Vagina (tissue), 2 donors: ENCODE results near the gene RELL1. TPM values are rescaled to one million over a fixed set of nuclear protein-coding genes. Genes with fewer than 3 reads are reported as not detected.

ENCODE experiments used
- DNase-seq, 2 donors: peaks; one replicate each; pipeline ENCODE4 v3.0.0-alpha.2; 2017; ENCODE audit errors: extremely low spot score in 2 of 2
- H3K27ac ChIP-seq: fragments of 200-600 bp; sonication (generic); one replicate; pipeline ENCODE4 v1.5.1; 2019
- H3K27me3 ChIP-seq: fragments of 200-600 bp; sonication (generic); one replicate; pipeline ENCODE4 v1.5.1; 2019
- H3K36me3 ChIP-seq, 2 donors: fragments of 200-600 bp; sonication (generic); one replicate each; pipeline ENCODE4 v1.5.1; 2017 to 2019
- H3K4me1 ChIP-seq: fragments of 200-600 bp; sonication (generic); one replicate; pipeline ENCODE4 v1.5.1; 2019
- H3K4me3 ChIP-seq, 2 donors: fragments of 200-600 bp; sonication (generic); 1 replicate in 1 of 2; 2 replicates in 1 of 2; pipeline ENCODE4 v1.5.1; 2016 to 2019
- H3K9me3 ChIP-seq: fragments of 200-600 bp; sonication (generic); one replicate; pipeline ENCODE4 v1.5.1; 2019
- POLR2A ChIP-seq, 2 donors: fragments of 450-650 bp; IDR thresholded peaks; one replicate each; pipeline ENCODE4 v1.6.1; 2017; ENCODE audit warnings: antibody characterized with exemption in 2 of 2, mild to moderate bottlenecking in 2 of 2, moderate library complexity in 2 of 2
- POLR2AphosphoS5 ChIP-seq, 2 donors: sonication (generic); formaldehyde crosslinking; IDR thresholded peaks; one replicate each; pipeline ENCODE4 v1.9.0; 2017; ENCODE audit warnings: antibody characterized with exemption in 2 of 2, mild to moderate bottlenecking in 2 of 2, low read depth in 1 of 2; ENCODE audit not compliant: insufficient read depth in 1 of 2
- intact Hi-C: fragments of 100-400 bp; cut with DNase I; formaldehyde crosslinking; loops from one replicate; pipeline ENCODE4 v1.15.1; 2023
- total RNA-seq: library from RNA; depleted of rRNA; stranded (reverse); fragments of >200 nt; gene quantifications from one replicate; pipeline ENCODE4 v1.2.3, GENCODE V29; 2016
- TF ChIP-seq, protein P1 (sequence below), 3 experiments: fragments of 450-650 bp in 2 of 3; fragments of 200-600 bp in 1 of 3; sonication (generic) in 1 of 3; IDR thresholded peaks; one replicate each; pipeline ENCODE4 v1.5.1; 2017 to 2019; ENCODE audit warnings: antibody characterized with exemption in 3 of 3, mild to moderate bottlenecking in 2 of 3, moderate library complexity in 2 of 3

RELL1 gene
- total RNA-seq, 1 donor from 2014 or later, result 38.8 TPM

DNA sequence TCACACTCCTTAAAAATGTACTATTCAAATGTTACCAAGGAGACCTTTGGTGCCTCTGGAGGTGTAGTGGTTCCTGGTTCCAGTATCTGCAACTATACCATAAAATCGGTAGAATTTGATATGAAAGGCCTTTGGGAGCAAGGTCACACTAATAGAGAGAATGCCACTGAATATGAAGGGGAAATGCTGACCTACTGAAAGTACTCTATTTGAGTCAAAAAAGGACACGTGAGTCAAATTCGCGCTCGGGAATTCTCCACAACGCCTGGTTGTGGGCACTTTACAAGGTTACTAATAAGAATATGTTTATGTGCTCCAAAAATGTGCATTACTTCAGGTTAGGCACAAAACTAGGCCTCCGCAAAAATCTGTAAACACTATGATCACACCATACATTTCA lies 39.5 kb upstream of the RELL1 start:
- H3K9me3 ChIP-seq, result no peaks in the 10 kb centered on the region
- TF ChIP-seq, protein P1, sequence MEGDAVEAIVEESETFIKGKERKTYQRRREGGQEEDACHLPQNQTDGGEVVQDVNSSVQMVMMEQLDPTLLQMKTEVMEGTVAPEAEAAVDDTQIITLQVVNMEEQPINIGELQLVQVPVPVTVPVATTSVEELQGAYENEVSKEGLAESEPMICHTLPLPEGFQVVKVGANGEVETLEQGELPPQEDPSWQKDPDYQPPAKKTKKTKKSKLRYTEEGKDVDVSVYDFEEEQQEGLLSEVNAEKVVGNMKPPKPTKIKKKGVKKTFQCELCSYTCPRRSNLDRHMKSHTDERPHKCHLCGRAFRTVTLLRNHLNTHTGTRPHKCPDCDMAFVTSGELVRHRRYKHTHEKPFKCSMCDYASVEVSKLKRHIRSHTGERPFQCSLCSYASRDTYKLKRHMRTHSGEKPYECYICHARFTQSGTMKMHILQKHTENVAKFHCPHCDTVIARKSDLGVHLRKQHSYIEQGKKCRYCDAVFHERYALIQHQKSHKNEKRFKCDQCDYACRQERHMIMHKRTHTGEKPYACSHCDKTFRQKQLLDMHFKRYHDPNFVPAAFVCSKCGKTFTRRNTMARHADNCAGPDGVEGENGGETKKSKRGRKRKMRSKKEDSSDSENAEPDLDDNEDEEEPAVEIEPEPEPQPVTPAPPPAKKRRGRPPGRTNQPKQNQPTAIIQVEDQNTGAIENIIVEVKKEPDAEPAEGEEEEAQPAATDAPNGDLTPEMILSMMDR (IDR thresholded peaks at IDR 0.05), result no peak
- TF ChIP-seq POLR2AphosphoS5 (IDR thresholded peaks at IDR 0.05; ENCODE audit: insufficient read depth in 1 of 2, low read depth in 1 of 2), result no peak
- no peak for TF ChIP-seq POLR2A (IDR thresholded peaks at IDR 0.05)
- intact Hi-C loops, result no loop called here
- H3K4me1 ChIP-seq, result no peaks in the 10 kb centered on the region
- H3K27ac ChIP-seq, result no peak overlapping the region
- no peak overlapping the region for H3K4me3 ChIP-seq
- no peaks in the 10 kb centered on the region for H3K27me3 ChIP-seq
- DNase-seq, result no peak
- H3K36me3 ChIP-seq, result no peaks in the 10 kb centered on the region

DNA sequence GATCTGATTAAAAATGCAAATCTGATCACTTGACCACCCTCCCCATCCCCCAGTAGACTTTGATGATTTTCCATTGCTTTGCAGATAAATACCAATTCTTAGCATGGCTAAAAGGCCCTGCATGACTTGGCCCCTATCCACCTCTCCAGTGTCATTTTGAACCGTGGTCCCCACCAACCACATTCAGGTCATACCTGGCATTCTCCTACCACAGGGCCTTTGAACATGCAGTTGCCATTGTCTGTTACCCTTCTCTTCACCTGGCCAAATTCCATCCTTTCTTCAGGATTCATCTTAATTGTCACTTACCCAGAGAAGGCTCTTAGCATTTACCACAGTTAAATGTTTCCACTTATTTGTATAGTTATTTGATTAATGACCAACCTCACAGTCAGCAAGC lies 36.9 kb upstream of the RELL1 start:
- DNase-seq, result no peak
- Histone ChIP-seq H3K27ac (no peak overlapping the region), H3K27me3 (no peaks in the 10 kb centered on the region), H3K36me3 (no peaks in the 10 kb centered on the region), H3K4me1 (no peaks in the 10 kb centered on the region), H3K9me3 (no peaks in the 10 kb centered on the region), H3K4me3 (no peak overlapping the region)
- intact Hi-C loops, result no loop called here
- TF ChIP-seq, protein P1 (IDR thresholded peaks at IDR 0.05), result no peak
- TF ChIP-seq POLR2AphosphoS5 (IDR thresholded peaks at IDR 0.05; ENCODE audit: insufficient read depth in 1 of 2, low read depth in 1 of 2), result no peak
- no peak for TF ChIP-seq POLR2A (IDR thresholded peaks at IDR 0.05)

DNA sequence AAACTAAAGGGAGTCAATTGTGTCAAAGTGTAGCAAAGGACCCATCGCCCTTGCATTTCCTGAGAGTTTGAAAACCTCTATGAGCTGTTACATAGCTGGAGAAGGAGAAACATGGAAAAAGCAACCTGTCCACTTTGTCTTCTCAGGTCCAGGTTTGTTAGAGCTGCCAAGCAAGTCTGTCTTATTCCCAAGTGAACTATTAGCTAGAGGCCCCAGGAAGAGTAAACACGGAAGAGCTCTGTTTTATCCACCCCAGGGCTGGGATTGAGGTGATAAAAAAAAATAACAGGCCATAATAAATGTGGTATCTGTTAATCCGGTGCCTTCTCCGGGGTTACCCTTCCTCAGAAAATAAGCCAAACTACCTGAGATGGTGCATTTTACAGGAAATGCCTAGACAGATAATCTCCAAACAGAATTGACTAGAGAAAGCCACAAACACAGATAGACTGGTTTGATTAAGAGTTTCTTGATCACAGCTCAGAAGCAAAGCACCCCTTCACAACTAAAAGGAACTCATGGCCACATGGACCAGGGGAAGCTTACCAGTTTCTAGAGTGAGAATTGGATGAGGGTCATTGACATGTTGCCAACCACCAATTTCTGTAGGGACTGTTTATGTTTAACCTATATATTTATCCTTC lies 35.9 kb upstream of the RELL1 start:
- intact Hi-C loops, result no loop called here
- Histone ChIP-seq H3K36me3 (no peaks in the 10 kb centered on the region), H3K27me3 (no peaks in the 10 kb centered on the region), H3K27ac (no peak overlapping the region), H3K4me1 (no peaks in the 10 kb centered on the region), H3K4me3 (no peak overlapping the region), H3K9me3 (no peaks in the 10 kb centered on the region)
- TF ChIP-seq, protein P1 (IDR thresholded peaks at IDR 0.05), result no peak
- TF ChIP-seq POLR2AphosphoS5 (IDR thresholded peaks at IDR 0.05; ENCODE audit: insufficient read depth in 1 of 2, low read depth in 1 of 2), result no peak
- DNase-seq, result no peak

DNA sequence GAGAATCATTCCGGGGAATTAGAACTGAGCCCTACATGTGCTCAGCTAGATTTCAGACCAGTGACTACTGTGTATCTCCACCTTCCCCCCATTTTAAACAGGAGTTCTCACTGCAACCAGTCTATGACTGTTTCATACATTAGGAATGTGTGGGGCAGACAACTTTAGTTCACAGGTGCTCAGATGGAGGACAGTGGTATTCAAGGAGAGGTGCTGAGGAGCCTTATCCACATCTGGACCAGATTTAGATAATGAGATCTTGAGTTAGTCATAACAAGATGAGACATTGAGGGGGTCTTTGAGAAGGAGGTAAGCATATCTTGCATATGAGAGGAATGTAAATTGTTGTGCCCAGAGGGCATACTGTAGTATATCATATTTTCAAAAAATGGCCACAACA lies 32.8 kb upstream of the RELL1 start:
- Histone ChIP-seq H3K4me3 (no peak overlapping the region), H3K4me1 (no peaks in the 10 kb centered on the region), H3K36me3 (no peaks in the 10 kb centered on the region), H3K27ac (no peak overlapping the region), H3K27me3 (no peaks in the 10 kb centered on the region), H3K9me3 (no peaks in the 10 kb centered on the region)
- intact Hi-C loops, result no loop called here
- no peak for DNase-seq
- TF ChIP-seq POLR2A (IDR thresholded peaks at IDR 0.05), result no peak
- TF ChIP-seq, protein P1 (IDR thresholded peaks at IDR 0.05), result no peak
- TF ChIP-seq POLR2AphosphoS5 (IDR thresholded peaks at IDR 0.05; ENCODE audit: insufficient read depth in 1 of 2, low read depth in 1 of 2), result no peak

DNA sequence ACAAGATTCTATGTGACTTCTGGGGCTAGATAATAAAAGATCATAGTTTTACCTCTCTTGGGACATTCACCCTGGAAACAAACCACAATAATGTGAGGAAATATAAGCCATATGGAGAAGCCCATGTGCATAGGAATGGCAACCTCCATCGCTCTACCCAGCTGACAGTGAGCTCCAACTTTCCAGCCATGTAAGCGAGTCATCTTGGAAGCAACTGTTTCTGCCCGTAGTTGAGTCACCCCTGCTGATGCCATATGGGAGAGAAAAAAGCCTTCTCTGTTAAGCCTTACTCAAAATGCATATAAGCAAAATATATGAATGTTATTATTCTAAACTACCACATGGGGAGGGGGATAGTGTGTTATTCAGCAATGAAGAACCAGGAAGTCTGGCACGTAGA lies 31.4 kb upstream of the RELL1 start:
- Histone ChIP-seq H3K36me3 (no peaks in the 10 kb centered on the region), H3K4me1 (no peaks in the 10 kb centered on the region), H3K9me3 (no peaks in the 10 kb centered on the region), H3K4me3 (no peak overlapping the region), H3K27me3 (no peaks in the 10 kb centered on the region), H3K27ac (no peak overlapping the region)
- intact Hi-C loops, result no loop called here
- DNase-seq, result no peak
- TF ChIP-seq, protein P1 (IDR thresholded peaks at IDR 0.05), result no peak
- no peak for TF ChIP-seq POLR2AphosphoS5 (IDR thresholded peaks at IDR 0.05; ENCODE audit: insufficient read depth in 1 of 2, low read depth in 1 of 2)
- TF ChIP-seq POLR2A (IDR thresholded peaks at IDR 0.05), result no peak
